ENCODE results near the gene TMUB1.

Gene TMUB1

GRCh38 chr7:151083071-151083823 lies at the start of gene TMUB1:
TSS of gene TMUB1 (minus strand) at chr7:151083493. CDS start at chr7:151082563, 930 bp downstream.
- DNase-seq = no peak

GRCh38 chr7:151132461-151133205 lies 49.3 kb upstream of the TMUB1 start:
- DNase-seq = no peak

GRCh38 chr7:151131592-151132293 lies 48.5 kb upstream of the TMUB1 start:
- DNase-seq = no peak

GRCh38 chr7:151131224-151131591 lies 47.9 kb upstream of the TMUB1 start:
- DNase-seq = no peak

- DNase-seq = no peak
Observed at GRCh38 chr7:151130741-151131157, 47.5 kb upstream of the TMUB1 start.

- DNase-seq = no peak
Observed at GRCh38 chr7:151129960-151130591, 46.8 kb upstream of the TMUB1 start.

GRCh38 chr7:151129117-151129959 lies 46.0 kb upstream of the TMUB1 start:
- no peak for DNase-seq

GRCh38 chr7:151128716-151129115 lies 45.4 kb upstream of the TMUB1 start:
- DNase-seq = no peak

- DNase-seq = no peak
Observed at GRCh38 chr7:151128144-151128543, 44.9 kb upstream of the TMUB1 start.

GRCh38 chr7:151126491-151127137 lies 43.3 kb upstream of the TMUB1 start:
- no peak for DNase-seq

GRCh38 chr7:151125846-151126481 lies 42.7 kb upstream of the TMUB1 start:
- DNase-seq = no peak

GRCh38 chr7:151125470-151125845 lies 42.2 kb upstream of the TMUB1 start:
- DNase-seq = no peak

- DNase-seq = no peak
Observed at GRCh38 chr7:151124899-151125399, 41.7 kb upstream of the TMUB1 start.

- DNase-seq = no peak
Observed at GRCh38 chr7:151124481-151124880, 41.2 kb upstream of the TMUB1 start.

- peak; percentile 30 for DNase-seq
Observed at GRCh38 chr7:151123822-151124464, 40.6 kb upstream of the TMUB1 start.

- DNase-seq = no peak
Observed at GRCh38 chr7:151123158-151123821, 40.0 kb upstream of the TMUB1 start.

- no peak for DNase-seq
Observed at GRCh38 chr7:151122796-151123157, 39.5 kb upstream of the TMUB1 start.

- no peak for DNase-seq
Observed at GRCh38 chr7:151122276-151122675, 39.0 kb upstream of the TMUB1 start.

- DNase-seq = no peak
Observed at GRCh38 chr7:151121380-151122170, 38.3 kb upstream of the TMUB1 start.

All from NCI-H524 treated with DMSO at 0.1 percent for 48 hours (cell line).